GM12891 (cell line): ENCODE data around the gene DCTN5.
"Not testable (repeated sequence)": the region's sequence is repeated elsewhere in the genome, so short reads cannot be mapped to it uniquely, and the experiment has no call there.

Source experiments
- DNase-seq: peaks from one replicate; pipeline ENCODE4 v3.0.0; 2011; ENCODE audit warnings: low spot score; ENCODE audit not compliant: insufficient read length
- FAIRE-seq: peaks from 2 replicates; lab custom pipeline; 2011; peaks lifted over from hg19 to GRCh38; lab: Jason Lieb, UNC
- PAX5 ChIP-seq: IDR thresholded peaks from 2 replicates; pipeline ENCODE4 v1.6.1; 2011; ENCODE audit warnings: low read length, moderate library complexity, mild to moderate bottlenecking; ENCODE audit not compliant: insufficient read depth, severe bottlenecking
- POLR2A ChIP-seq: IDR thresholded peaks from 2 replicates; pipeline ENCODE4 v1.6.1; 2011; ENCODE audit warnings: low read depth, low read length, control low read depth
- POLR2AphosphoS5 ChIP-seq: IDR thresholded peaks from 2 replicates; pipeline ENCODE4 v1.6.1; 2011; ENCODE audit warnings: low read depth, low read length, control low read depth
- POU2F2 ChIP-seq: IDR thresholded peaks from 2 replicates; pipeline ENCODE4 v1.6.1; 2011; ENCODE audit warnings: low read depth, mild to moderate bottlenecking, control low read depth, low read length, moderate library complexity
- SPI1 ChIP-seq: IDR thresholded peaks from 2 replicates; pipeline ENCODE4 v1.6.1; 2011; ENCODE audit warnings: low read depth, low read length, control low read depth
- TAF1 ChIP-seq: IDR thresholded peaks from 2 replicates; pipeline ENCODE4 v1.6.1; 2011; ENCODE audit warnings: low read depth, low read length, control low read depth

Gene DCTN5

GRCh38 chr16:23611936-23612335 lies 29.3 kb upstream of the DCTN5 start:
- FAIRE-seq (no peak), DNase-seq (no peak)

GRCh38 chr16:23615805-23616204 lies 25.5 kb upstream of the DCTN5 start:
- FAIRE-seq (no peak), DNase-seq (no peak)
- TF ChIP-seq TAF1 (no peak), POLR2AphosphoS5 (no peak), PAX5 (no peak), POU2F2 (no peak), POLR2A (no peak), SPI1 (no peak)

More at GRCh38 chr16:23611936-23612335, 29.3 kb upstream of the DCTN5 start:
- no peak for TF ChIP-seq PAX5
- no peak for TF ChIP-seq POU2F2
- TF ChIP-seq TAF1, result no peak
- no peak for TF ChIP-seq POLR2A
- TF ChIP-seq POLR2AphosphoS5, result no peak
- TF ChIP-seq SPI1, result no peak

GRCh38 chr16:23624092-23624491 lies 17.2 kb upstream of the DCTN5 start:
- no peak for FAIRE-seq
- TF ChIP-seq PAX5 (no peak), TAF1 (no peak), POLR2AphosphoS5 (no peak), POLR2A (no peak), SPI1 (no peak), POU2F2 (no peak)
- DNase-seq, result no peak

DNA sequence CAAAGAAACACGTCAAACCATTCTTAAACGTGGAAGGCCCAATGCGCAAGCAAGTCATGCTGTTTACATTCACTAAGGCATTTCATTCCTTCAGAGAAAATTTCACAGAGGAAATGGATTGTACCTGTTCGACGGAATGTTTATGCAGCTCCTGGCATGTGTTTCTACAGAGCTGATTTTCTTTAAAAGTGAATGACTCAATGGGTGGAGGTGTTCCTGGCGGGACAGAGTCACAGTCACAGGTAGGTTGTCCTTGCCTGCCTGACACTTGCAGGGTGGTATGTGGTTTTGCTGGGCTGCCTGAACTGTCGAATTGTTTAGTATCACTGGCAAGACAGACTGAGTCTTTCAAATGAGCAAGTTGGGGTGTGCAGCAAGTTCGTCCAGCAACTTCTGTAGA lies 11.8 kb upstream of the DCTN5 start:
- DNase-seq, result no peak
- FAIRE-seq, result no peak
- TF ChIP-seq SPI1 (no peak), POLR2A (no peak), POU2F2 (no peak), PAX5 (no peak)

GRCh38 chr16:23631874-23632273 lies 9.4 kb upstream of the DCTN5 start:
- DNase-seq, FAIRE-seq: not testable (repeated sequence)

GRCh38 chr16:23634461-23635036 lies 6.7 kb upstream of the DCTN5 start:
- FAIRE-seq, result no peak

GRCh38 chr16:23635958-23636357 lies 5.3 kb upstream of the DCTN5 start:
- FAIRE-seq (no peak), DNase-seq (no peak)
- TF ChIP-seq POU2F2, result no peak
- TF ChIP-seq SPI1, result no peak
- TF ChIP-seq PAX5, result no peak
- no peak for TF ChIP-seq POLR2A
- TF ChIP-seq POLR2AphosphoS5, result no peak
- no peak for TF ChIP-seq TAF1

More at GRCh38 chr16:23634461-23635036, 6.7 kb upstream of the DCTN5 start:
- TF ChIP-seq PAX5 (no peak), POLR2AphosphoS5 (no peak), POU2F2 (no peak), TAF1 (no peak), POLR2A (no peak), SPI1 (no peak)
- DNase-seq, result no peak

DNA sequence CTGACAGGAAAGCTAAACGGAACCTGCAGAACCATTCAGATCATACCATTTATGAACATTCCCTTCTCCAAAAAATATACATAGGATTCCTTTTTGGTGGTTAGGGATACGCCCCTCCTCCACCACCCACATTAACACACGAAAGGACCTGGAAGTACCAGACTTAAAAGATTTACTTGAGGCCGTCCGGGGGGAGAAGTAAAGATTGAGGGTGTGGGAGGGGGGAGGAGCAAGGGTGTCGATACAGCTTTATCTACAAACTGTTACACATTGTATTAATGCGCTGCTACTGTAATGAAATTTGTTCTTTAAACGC lies 693 bp upstream of the DCTN5 start:
- DNase-seq (peak; percentile 9), FAIRE-seq (no peak)
- TF ChIP-seq TAF1, result no peak
- TF ChIP-seq POU2F2, result no peak
- no peak for TF ChIP-seq PAX5
- TF ChIP-seq POLR2AphosphoS5, result no peak
- no peak for TF ChIP-seq POLR2A
- TF ChIP-seq SPI1, result no peak

GRCh38 chr16:23642246-23642774 lies 1.0 kb downstream of the DCTN5 start:
- no peak for DNase-seq
- no peak for FAIRE-seq
- TF ChIP-seq POLR2AphosphoS5 (0 out of 2 replicates have a peak, but pooled peaks have one; percentile 33), POU2F2 (no peak), SPI1 (no peak)

GRCh38 chr16:23650674-23651416 lies 9.6 kb downstream of the DCTN5 start:
- no peak for TF ChIP-seq PAX5
- no peak for TF ChIP-seq SPI1
- TF ChIP-seq TAF1, result no peak
- no peak for DNase-seq
- peak; percentile 63 for FAIRE-seq

- FAIRE-seq, result peak; percentile 55
Measured at GRCh38 chr16:23651943-23652468, 10.7 kb downstream of the DCTN5 start.

More at GRCh38 chr16:23651943-23652468, 10.7 kb downstream of the DCTN5 start:
- no peak for DNase-seq
- TF ChIP-seq POLR2AphosphoS5, result no peak
- no peak for TF ChIP-seq SPI1
- TF ChIP-seq POU2F2, result no peak
- no peak for TF ChIP-seq PAX5
- no peak for TF ChIP-seq TAF1
- no peak for TF ChIP-seq POLR2A
